Measurements from ENCODE around the gene CDH23.
A peak's percentile ranks its signal among the peaks of the same experiment; 100 is the strongest.

The CDH23 gene

GRCh38 chr10:71375952-71376351 is 20.8 kb upstream of the CDH23 start:
- Histone ChIP-seq H3K79me2 (ENCODE audit: control insufficient read depth, low read length) (no peaks in the 10 kb centered on the region), H3K4me3 (ENCODE audit: low read length) (peak overlapping the region; percentile 89; the same call in 1 of the 2 replicates), H3K4me2 (ENCODE audit: low read length) (peak overlapping the region; percentile 94), H3K27ac (ENCODE audit: low read depth, low read length) (no peak overlapping the region), H3K36me3 (ENCODE audit: control insufficient read depth, low read length) (no peaks in the 10 kb centered on the region), H3K27me3 (ENCODE audit: control insufficient read depth, low read length) (no peaks in the 10 kb centered on the region), H4K20me1 (ENCODE audit: control insufficient read depth, insufficient read depth, low read depth, low read length) (no peaks in the 10 kb centered on the region), H3K9me2 (replicated peaks; ENCODE audit: control insufficient read depth, low read length) (no peaks in the 10 kb centered on the region), H3K9me3 (ENCODE audit: control insufficient read depth, insufficient read depth, low read length) (no peaks in the 10 kb centered on the region), H3F3A (ENCODE audit: control insufficient read depth, insufficient read depth) (peaks cover 9% of the 10 kb centered on the region; the same call in 1 of the 2 replicates), H3K4me1 (ENCODE audit: control insufficient read depth, low read length) (peaks cover 66% of the 10 kb centered on the region)
- TF ChIP-seq CTCF (IDR thresholded peaks at IDR 0.05; ENCODE audit: low read depth, low read length, poor library complexity, severe bottlenecking) (no peak), EZH2phosphoT487 (IDR thresholded peaks at IDR 0.05; ENCODE audit: borderline replicate concordance, low read length) (no peak)

- Histone ChIP-seq H3K79me2 (ENCODE audit: control insufficient read depth, low read length) (no peaks in the 10 kb centered on the region), H3K9me2 (replicated peaks; ENCODE audit: control insufficient read depth, low read length) (no peaks in the 10 kb centered on the region), H3F3A (ENCODE audit: control insufficient read depth, insufficient read depth) (peaks cover 9% of the 10 kb centered on the region; the same call in 1 of the 2 replicates), H3K4me1 (ENCODE audit: control insufficient read depth, low read length) (peaks cover 43% of the 10 kb centered on the region), H3K36me3 (ENCODE audit: control insufficient read depth, low read length) (no peaks in the 10 kb centered on the region), H3K27ac (ENCODE audit: low read depth, low read length) (peak overlapping the region; percentile 29), H3K4me2 (ENCODE audit: low read length) (peak overlapping the region; percentile 51), H3K9me3 (ENCODE audit: control insufficient read depth, insufficient read depth, low read length) (no peaks in the 10 kb centered on the region), H3K4me3 (ENCODE audit: low read length) (peak overlapping the region; percentile 36), H4K20me1 (ENCODE audit: control insufficient read depth, insufficient read depth, low read depth, low read length) (no peaks in the 10 kb centered on the region), H3K27me3 (ENCODE audit: control insufficient read depth, low read length) (no peaks in the 10 kb centered on the region)
- no peak for TF ChIP-seq EZH2phosphoT487 (IDR thresholded peaks at IDR 0.05; ENCODE audit: borderline replicate concordance, low read length)
- TF ChIP-seq CTCF (IDR thresholded peaks at IDR 0.05; ENCODE audit: low read depth, low read length, poor library complexity, severe bottlenecking): peak; percentile 17
These were observed 18.2 kb upstream of the CDH23 start for GRCh38 chr10:71378336-71379117.

- Histone ChIP-seq H3K36me3 (ENCODE audit: control insufficient read depth, low read length) (no peaks in the 10 kb centered on the region), H3K79me2 (ENCODE audit: control insufficient read depth, low read length) (no peaks in the 10 kb centered on the region), H3K9me2 (replicated peaks; ENCODE audit: control insufficient read depth, low read length) (no peaks in the 10 kb centered on the region), H3K4me1 (ENCODE audit: control insufficient read depth, low read length) (peaks cover 39% of the 10 kb centered on the region), H3K27me3 (ENCODE audit: control insufficient read depth, low read length) (no peaks in the 10 kb centered on the region), H3K27ac (ENCODE audit: low read depth, low read length) (no peak overlapping the region), H3K4me2 (ENCODE audit: low read length) (peak overlapping the region; percentile 51), H4K20me1 (ENCODE audit: control insufficient read depth, insufficient read depth, low read depth, low read length) (no peaks in the 10 kb centered on the region), H3K9me3 (ENCODE audit: control insufficient read depth, insufficient read depth, low read length) (no peaks in the 10 kb centered on the region), H3F3A (ENCODE audit: control insufficient read depth, insufficient read depth) (peaks cover 9% of the 10 kb centered on the region; the same call in 1 of the 2 replicates), H3K4me3 (ENCODE audit: low read length) (peak overlapping the region; percentile 30)
- TF ChIP-seq CTCF (IDR thresholded peaks at IDR 0.05; ENCODE audit: low read depth, low read length, poor library complexity, severe bottlenecking) (no peak), EZH2phosphoT487 (IDR thresholded peaks at IDR 0.05; ENCODE audit: borderline replicate concordance, low read length) (no peak)
These were observed 17.5 kb upstream of the CDH23 start for GRCh38 chr10:71379118-71379766.
